ENCODE results near the gene KIF20B.
"Not testable (repeated sequence)": the region's sequence is repeated elsewhere in the genome, so short reads cannot be mapped to it uniquely, and the experiment has no call there.

KIF20B gene

DNA sequence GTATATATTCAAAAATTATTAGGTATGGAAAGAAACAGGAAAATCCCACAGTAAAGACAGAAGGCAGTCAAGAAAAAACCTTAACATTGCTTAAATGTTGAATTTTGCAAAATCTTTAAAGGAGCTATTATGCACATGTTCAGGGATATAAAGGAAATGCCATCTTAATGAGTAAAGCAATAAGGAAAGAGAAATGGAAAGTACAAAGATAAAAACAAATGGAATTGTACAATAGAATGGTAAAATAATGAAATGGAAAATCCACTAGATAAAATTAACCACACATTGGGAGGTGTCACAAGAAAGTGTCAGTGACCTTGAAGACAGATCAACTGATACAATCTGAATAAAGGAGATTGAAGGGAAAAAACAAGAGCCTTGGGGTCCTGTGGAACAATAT, 82.0 kb downstream of the KIF20B start:
- no peak for DNase-seq (ENCODE audit: low read depth, low spot score)

- DNase-seq (ENCODE audit: low read depth, low spot score): no peak
These were observed 83.7 kb downstream of the KIF20B start for GRCh38 chr10:89785095-89785494.

DNA sequence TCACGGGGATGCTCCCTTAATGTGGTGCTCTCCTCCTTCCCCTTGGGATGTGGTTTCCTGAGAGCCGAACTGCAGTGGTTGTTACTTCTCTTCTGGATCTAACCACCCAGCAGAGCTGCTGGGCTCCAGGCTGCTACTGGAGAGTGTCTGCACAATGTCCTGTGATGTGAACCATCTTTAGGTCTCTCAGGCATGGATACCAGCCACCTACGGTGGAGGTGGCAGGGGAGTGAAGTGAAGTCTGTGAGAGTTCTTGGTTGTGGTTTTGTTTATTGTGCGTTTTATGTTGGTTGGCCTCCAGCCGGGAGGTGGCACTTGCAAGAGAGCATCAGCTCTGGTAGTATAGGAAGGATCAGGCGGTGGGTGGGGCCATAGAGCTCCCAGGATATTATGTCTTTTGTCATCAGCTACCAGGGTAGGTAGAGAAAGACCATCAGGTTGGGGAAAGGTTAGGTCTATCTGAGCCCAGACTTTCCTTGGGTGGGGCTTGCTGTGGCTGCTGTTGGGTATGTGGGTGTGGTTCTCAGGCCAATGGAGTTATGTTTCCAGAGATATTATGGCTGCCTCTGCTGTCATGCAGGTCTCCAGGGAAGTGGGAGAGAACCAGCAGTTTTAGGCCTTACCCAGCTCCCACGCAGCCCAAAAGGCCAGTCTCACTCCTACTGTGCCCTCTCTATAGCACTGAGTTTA, 87.9 kb downstream of the KIF20B start:
- DNase-seq (ENCODE audit: low read depth, low spot score): no peak

- no peak for DNase-seq (ENCODE audit: low read depth, low spot score)
These were observed 90.8 kb downstream of the KIF20B start for GRCh38 chr10:89792187-89792586.

GRCh38 chr10:89793649-89794254, 92.4 kb downstream of the KIF20B start:
- DNase-seq (ENCODE audit: low read depth, low spot score): no peak

DNA sequence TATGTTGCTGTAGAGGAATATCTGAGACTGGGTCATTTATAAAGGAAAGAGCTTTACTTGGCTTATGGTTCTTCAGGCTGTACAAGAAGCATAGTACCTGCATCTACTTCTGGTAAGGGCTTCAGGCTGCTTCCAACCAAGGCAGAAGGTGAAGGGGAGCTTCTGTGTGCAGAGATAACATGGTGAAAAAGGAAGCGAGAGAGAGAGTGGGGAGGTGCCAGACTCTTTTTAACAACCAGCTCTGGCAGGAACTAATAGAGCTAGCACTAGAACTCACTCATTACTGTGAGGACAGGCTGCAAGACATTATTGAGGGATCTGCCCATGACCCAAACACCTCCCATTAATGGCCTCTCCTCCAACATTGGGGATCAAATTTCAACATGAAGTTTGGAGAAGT, 94.5 kb downstream of the KIF20B start:
- no peak for DNase-seq (ENCODE audit: low read depth, low spot score)

- no peak for DNase-seq (ENCODE audit: low read depth, low spot score)
These were observed 96.7 kb downstream of the KIF20B start for GRCh38 chr10:89798092-89798491.

DNA sequence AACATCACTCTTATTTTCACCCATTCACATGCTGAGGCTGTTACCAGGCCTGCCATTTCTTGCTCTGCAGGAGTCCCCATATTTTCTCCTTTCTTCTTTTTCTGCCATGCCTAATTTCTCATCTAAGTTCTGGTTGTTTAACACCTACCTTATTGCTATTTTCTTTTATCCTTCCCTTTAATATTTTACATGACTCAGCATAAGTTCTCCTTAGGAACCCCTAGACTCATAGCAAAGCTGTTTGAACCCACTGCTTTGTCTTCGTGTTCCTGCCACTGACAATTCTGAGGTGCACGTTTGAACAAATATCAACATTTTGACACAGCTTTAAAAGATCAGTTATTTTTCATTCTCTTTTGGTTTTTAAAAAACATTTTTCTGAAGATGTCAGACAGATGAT, 98.2 kb downstream of the KIF20B start:
- no peak for DNase-seq (ENCODE audit: low read depth, low spot score)

- DNase-seq (ENCODE audit: low read depth, low spot score): no peak
These were observed 104.2 kb downstream of the KIF20B start for GRCh38 chr10:89805599-89806013.

DNA sequence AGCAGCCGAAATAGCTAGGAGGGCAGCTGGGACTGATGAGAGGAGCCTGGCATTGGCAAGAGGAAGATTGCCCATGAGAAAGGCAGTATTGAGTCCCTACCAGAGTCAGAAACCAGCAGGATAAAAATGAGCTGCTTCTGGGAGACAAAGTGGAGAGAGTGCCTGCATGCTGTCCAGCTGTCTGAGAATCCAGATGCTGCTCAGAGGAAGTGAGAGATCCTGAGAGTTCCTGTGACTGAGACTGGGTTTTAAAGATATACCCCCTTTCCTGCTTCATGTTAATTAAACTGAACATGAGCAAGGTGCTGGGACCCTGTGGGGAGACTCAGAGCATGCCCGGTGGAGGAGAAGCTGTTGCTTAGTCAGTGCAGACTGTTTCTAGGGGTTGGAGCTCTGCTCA, 107.5 kb downstream of the KIF20B start:
- no peak for DNase-seq (ENCODE audit: low read depth, low spot score)

GRCh38 chr10:89809766-89810165, 108.4 kb downstream of the KIF20B start:
- DNase-seq (ENCODE audit: low read depth, low spot score): no peak

DNA sequence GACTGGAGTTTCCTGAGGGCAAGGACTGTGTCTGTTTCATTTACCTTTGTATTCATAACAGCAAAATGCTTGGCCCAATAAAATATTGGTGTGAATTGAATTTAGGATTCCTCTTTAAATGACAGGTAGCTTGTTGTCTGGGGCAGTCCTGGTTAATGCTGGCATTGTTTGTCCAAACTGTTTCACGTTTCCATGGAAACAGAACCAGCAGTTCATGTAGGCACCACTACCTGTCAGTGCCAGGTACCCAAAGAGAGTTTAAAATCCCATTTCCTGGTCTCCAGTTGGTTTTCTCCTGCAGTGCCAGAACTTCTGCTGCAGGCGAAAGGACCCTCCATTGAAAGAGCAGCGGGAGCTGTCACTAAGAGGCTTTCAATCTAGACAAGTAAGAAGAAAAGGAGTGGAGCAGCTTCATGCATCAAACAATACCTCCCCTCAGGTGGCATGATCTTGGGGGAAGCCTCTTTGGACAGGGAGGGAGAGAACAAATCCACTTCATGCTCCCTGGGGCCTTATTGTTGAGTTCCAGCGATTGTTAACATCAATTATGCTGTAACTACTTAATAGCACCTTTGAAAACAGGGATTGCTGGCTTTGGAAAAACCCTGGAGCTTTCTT, 109.6 kb downstream of the KIF20B start:
- DNase-seq (ENCODE audit: low read depth, low spot score): no peak

DNA sequence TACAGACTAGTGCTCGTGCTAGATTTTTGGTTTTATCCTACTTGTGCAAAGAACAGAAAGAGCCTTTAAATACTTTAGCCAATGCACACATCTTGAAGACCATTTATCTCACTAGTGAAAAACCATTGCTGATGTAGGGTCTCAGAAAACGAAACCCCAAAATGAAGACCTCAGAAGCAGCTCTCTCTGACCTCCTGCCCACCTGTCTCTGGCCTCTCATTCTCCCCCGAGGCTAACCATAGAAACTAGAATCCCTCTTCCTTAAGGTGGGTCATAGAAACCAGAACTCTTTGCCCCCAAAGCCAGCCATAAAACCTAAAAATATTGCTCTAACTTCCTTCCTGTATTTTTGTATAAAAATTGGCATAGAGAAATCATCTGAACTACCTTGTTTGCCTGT, 112.2 kb downstream of the KIF20B start:
- DNase-seq (ENCODE audit: low read depth, low spot score): no peak

DNA sequence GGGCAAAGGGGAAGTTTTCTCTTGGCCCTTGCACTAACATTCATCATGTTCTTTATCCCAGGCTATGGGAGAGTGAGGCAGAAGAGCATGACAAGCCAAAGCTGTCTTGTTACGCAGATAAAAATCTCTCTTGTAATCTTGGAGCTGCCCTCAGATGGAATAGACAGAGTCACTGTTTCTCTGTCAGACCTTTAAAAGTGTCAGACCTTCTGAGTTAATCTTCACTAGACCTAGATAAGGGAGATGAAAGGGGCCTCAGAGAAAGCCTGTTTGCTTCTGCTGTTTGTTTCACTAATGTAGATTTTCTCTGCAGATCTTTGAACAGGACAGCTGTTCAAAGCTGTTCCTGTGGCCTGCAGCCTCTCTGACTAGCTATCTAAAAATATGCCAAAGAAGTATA, 112.9 kb downstream of the KIF20B start:
- no peak for DNase-seq (ENCODE audit: low read depth, low spot score)

DNA sequence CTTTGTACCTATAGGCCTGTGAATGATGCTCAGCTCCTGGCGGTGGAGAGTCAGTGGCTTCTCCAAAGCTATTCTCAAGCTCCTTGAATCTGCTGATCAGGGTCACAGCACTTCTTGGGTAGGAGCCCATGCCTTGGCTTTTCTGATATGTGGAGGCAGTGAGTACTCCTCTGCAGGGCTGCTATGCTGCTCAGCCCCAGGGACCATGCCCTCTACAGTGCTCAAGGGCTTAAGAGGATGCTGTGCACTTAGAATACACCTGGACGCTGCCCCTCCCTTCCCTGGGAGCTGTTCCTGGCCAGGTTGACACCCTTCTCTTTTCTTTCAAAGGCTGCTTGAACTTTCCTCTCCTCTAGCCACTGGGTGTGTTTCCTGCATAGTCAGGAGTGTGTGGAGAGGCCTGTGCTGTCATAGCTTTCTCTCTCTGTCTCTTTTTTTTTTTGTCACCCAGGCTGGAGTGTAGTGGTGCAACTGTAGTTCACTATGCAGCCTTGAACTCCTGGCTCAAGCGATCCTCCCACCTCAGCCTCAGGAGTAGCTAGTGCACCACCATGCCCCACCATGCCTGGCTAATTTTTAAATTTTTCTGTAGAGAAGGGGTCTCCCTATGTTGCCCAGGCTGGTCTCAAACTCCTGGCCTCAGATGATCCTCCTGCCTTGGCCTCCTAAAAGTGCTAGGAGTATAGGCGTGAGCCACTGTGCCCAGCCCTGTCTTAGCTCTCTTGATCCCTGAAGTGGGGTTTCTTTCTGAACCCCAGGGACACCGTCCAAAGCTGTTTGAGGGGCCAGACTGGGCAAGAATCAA, 113.9 kb downstream of the KIF20B start:
- no peak for DNase-seq (ENCODE audit: low read depth, low spot score)

- DNase-seq (ENCODE audit: low read depth, low spot score): not testable (repeated sequence)
These were observed 117.6 kb downstream of the KIF20B start for GRCh38 chr10:89819008-89819407.

All from activated CD4-positive, CD25-positive, alpha-beta regulatory T cell treated with anti-CD3 and anti-CD28 coated beads, Interleukin-2, amount 50 U/mL, for 16 hours (primary cell).